ENCODE measurements around the gene SLC4A4.

The SLC4A4 gene

GRCh38 chr4:71333960-71334359, 4.9 kb upstream of the SLC4A4 start:
- Histone ChIP-seq H3K4me2 (ENCODE audit: low read length) (no peak overlapping the region), H3F3A (ENCODE audit: control insufficient read depth, insufficient read depth) (no peaks in the 10 kb centered on the region), H3K4me3 (ENCODE audit: low read length) (no peak overlapping the region), H3K9me2 (replicated peaks; ENCODE audit: control insufficient read depth, low read length) (no peaks in the 10 kb centered on the region), H3K27me3 (ENCODE audit: control insufficient read depth, low read length) (no peaks in the 10 kb centered on the region), H3K79me2 (ENCODE audit: control insufficient read depth, low read length) (no peaks in the 10 kb centered on the region), H3K36me3 (ENCODE audit: control insufficient read depth, low read length) (no peaks in the 10 kb centered on the region), H3K9me3 (ENCODE audit: control insufficient read depth, insufficient read depth, low read length) (no peaks in the 10 kb centered on the region), H4K20me1 (ENCODE audit: control insufficient read depth, insufficient read depth, low read depth, low read length) (no peaks in the 10 kb centered on the region), H3K4me1 (ENCODE audit: control insufficient read depth, low read length) (no peaks in the 10 kb centered on the region), H3K27ac (ENCODE audit: low read depth, low read length) (no peak overlapping the region)
- no peak for TF ChIP-seq CTCF (IDR thresholded peaks at IDR 0.05; ENCODE audit: low read depth, low read length, poor library complexity, severe bottlenecking)
- no peak for TF ChIP-seq EZH2phosphoT487 (IDR thresholded peaks at IDR 0.05; ENCODE audit: borderline replicate concordance, low read length)

GRCh38 chr4:71334465-71334882, 4.3 kb upstream of the SLC4A4 start:
- TF ChIP-seq CTCF (IDR thresholded peaks at IDR 0.05; ENCODE audit: low read depth, low read length, poor library complexity, severe bottlenecking) (no peak), EZH2phosphoT487 (IDR thresholded peaks at IDR 0.05; ENCODE audit: borderline replicate concordance, low read length) (no peak)
- Histone ChIP-seq H3K36me3 (ENCODE audit: control insufficient read depth, low read length) (no peaks in the 10 kb centered on the region), H3K9me2 (replicated peaks; ENCODE audit: control insufficient read depth, low read length) (no peaks in the 10 kb centered on the region), H3K4me2 (ENCODE audit: low read length) (no peak overlapping the region), H3K4me3 (ENCODE audit: low read length) (no peak overlapping the region), H3K27me3 (ENCODE audit: control insufficient read depth, low read length) (no peaks in the 10 kb centered on the region), H3K27ac (ENCODE audit: low read depth, low read length) (no peak overlapping the region), H4K20me1 (ENCODE audit: control insufficient read depth, insufficient read depth, low read depth, low read length) (no peaks in the 10 kb centered on the region), H3K4me1 (ENCODE audit: control insufficient read depth, low read length) (no peaks in the 10 kb centered on the region), H3K9me3 (ENCODE audit: control insufficient read depth, insufficient read depth, low read length) (no peaks in the 10 kb centered on the region), H3K79me2 (ENCODE audit: control insufficient read depth, low read length) (no peaks in the 10 kb centered on the region), H3F3A (ENCODE audit: control insufficient read depth, insufficient read depth) (no peaks in the 10 kb centered on the region)

GRCh38 chr4:71343670-71344466, 5.0 kb downstream of the SLC4A4 start:
- no peaks in the 10 kb centered on the region for H3K9me2 ChIP-seq (replicated peaks; ENCODE audit: control insufficient read depth, low read length)
- H4K20me1 ChIP-seq (ENCODE audit: control insufficient read depth, insufficient read depth, low read depth, low read length), result no peaks in the 10 kb centered on the region
- no peak overlapping the region for H3K4me2 ChIP-seq (ENCODE audit: low read length)
- TF ChIP-seq EZH2phosphoT487 (IDR thresholded peaks at IDR 0.05; ENCODE audit: borderline replicate concordance, low read length) (no peak), CTCF (IDR thresholded peaks at IDR 0.05; ENCODE audit: low read depth, low read length, poor library complexity, severe bottlenecking) (no peak)
- H3K4me1 ChIP-seq (ENCODE audit: control insufficient read depth, low read length), result no peaks in the 10 kb centered on the region
- no peaks in the 10 kb centered on the region for H3K9me3 ChIP-seq (ENCODE audit: control insufficient read depth, insufficient read depth, low read length)
- H3K27ac ChIP-seq (ENCODE audit: low read depth, low read length), result no peak overlapping the region
- no peaks in the 10 kb centered on the region for H3K36me3 ChIP-seq (ENCODE audit: control insufficient read depth, low read length)
- no peak overlapping the region for H3K4me3 ChIP-seq (ENCODE audit: low read length)
- H3K27me3 ChIP-seq (ENCODE audit: control insufficient read depth, low read length), result no peaks in the 10 kb centered on the region
- H3F3A ChIP-seq (ENCODE audit: control insufficient read depth, insufficient read depth), result no peaks in the 10 kb centered on the region
- H3K79me2 ChIP-seq (ENCODE audit: control insufficient read depth, low read length), result no peaks in the 10 kb centered on the region
